Psoas muscle (tissue), 8 donors: ENCODE data around the gene FAT1. TPM values are rescaled to one million over a fixed set of nuclear protein-coding genes. Genes with fewer than 3 reads are reported as not detected.

Experiments used
- ATAC-seq, 4 donors: fragments of 200-7000 bp; cut with Tn5 transposase; one replicate each; pipeline ENCODE4 v1.9.1; 2020; ENCODE audit warnings: moderate library complexity in 3 of 4, mild to moderate bottlenecking in 2 of 4
- DNase-seq, 2 donors: peaks; one replicate each; pipeline ENCODE4 v3.0.0-alpha.2; 2020
- H3K27ac ChIP-seq: fragments of 200-600 bp; one replicate; pipeline ENCODE4 v1.8.0; 2022
- H3K27me3 ChIP-seq, 3 donors: fragments of 200-600 bp in 1 of 3; one replicate each; pipeline versions ENCODE4 v1.6.1 to v1.8.0; 2013 to 2022; ENCODE audit warnings: low read length in 2 of 3, mild to moderate bottlenecking in 2 of 3, moderate library complexity in 1 of 3; ENCODE audit not compliant: insufficient read depth in 3 of 3
- H3K36me3 ChIP-seq, 2 donors: fragments of 200-600 bp in 1 of 2; one replicate each; pipeline versions ENCODE4 v1.6.1 to v1.8.0; 2013 to 2022; ENCODE audit warnings: low read depth in 1 of 2, mild to moderate bottlenecking in 1 of 2, moderate library complexity in 1 of 2; ENCODE audit not compliant: insufficient read depth in 1 of 2
- H3K4me1 ChIP-seq: fragments of 200-600 bp; one replicate; pipeline ENCODE4 v1.8.0; 2022
- H3K4me3 ChIP-seq: fragments of 200-600 bp; one replicate; pipeline ENCODE4 v1.8.0; 2022; ENCODE audit warnings: mild to moderate bottlenecking
- H3K9me3 ChIP-seq: fragments of 200-600 bp; one replicate; pipeline ENCODE4 v1.8.0; 2022
- WGBS, 3 donors: extraction: QIAGEN DNeasy Blood & Tissue Kit; methylation state at CpG; one replicate each; pipeline versions ENCODE4 v1.1.6 to v1.1.7; 2013; 5-methylcytosine and 5-hydroxymethylcytosine counted together
- intact Hi-C, 2 donors: fragments of 100-400 bp; cut with DNase I; formaldehyde crosslinking; loops; one replicate each; pipeline versions ENCODE4 v1.11.0 to v1.14.2; 2022
- polyA plus RNA-seq, 3 donors: library from polyadenylated mRNA; stranded (reverse); fragments of 200-250 nt; gene quantifications; one replicate each; pipeline ENCODE4 v1.2.3, GENCODE V29; 2013
- total RNA-seq, 4 donors: library from RNA; stranded (reverse); fragmentation: NEBNext Ultra II Directional in 2 of 4; extraction: Animal tissue kit (Norgen Biotek cat#: 25700) in 2 of 4; gene quantifications; one replicate each; pipeline versions ENCODE4 v1.2.1 to v1.2.4, GENCODE V29; 2021 to 2023
- TF ChIP-seq, protein P1 (sequence below): fragments of 200-600 bp; IDR thresholded peaks from one replicate; pipeline ENCODE4 v1.8.0; 2022; ENCODE audit warnings: antibody characterized with exemption
- donor health status: healthy with polysubstance abuse.
- donor health status: DM: no; HTN: no; CAD: no; lungs with moderate emphysema.
- donor health status: Bipolar disorder and iron deficiency.
- donor health status: healthy.
- donor health status: DM: yes; HTN: yes; CAD: no.
- donor health status: DM: no; HTN: no; CAD: no.
- donor health status: DM: no; HTN: no; CAD: no.
- donor health status: DM: yes; HTN: yes; CAD: no.

The FAT1 gene
- total and polyA plus RNA-seq, 7 donors, result 1.8 to 11.5 (median 4.0) TPM

- Histone ChIP-seq H3K27me3 (no peaks in the 10 kb centered on the region), H3K27ac (no peak overlapping the region), H3K4me1 (no peaks in the 10 kb centered on the region), H3K9me3 (no peaks in the 10 kb centered on the region), H3K36me3 (peaks cover 0 to 15% of the 10 kb centered on the region in 2 donors), H3K4me3 (no peak overlapping the region)
- TF ChIP-seq, protein P1, sequence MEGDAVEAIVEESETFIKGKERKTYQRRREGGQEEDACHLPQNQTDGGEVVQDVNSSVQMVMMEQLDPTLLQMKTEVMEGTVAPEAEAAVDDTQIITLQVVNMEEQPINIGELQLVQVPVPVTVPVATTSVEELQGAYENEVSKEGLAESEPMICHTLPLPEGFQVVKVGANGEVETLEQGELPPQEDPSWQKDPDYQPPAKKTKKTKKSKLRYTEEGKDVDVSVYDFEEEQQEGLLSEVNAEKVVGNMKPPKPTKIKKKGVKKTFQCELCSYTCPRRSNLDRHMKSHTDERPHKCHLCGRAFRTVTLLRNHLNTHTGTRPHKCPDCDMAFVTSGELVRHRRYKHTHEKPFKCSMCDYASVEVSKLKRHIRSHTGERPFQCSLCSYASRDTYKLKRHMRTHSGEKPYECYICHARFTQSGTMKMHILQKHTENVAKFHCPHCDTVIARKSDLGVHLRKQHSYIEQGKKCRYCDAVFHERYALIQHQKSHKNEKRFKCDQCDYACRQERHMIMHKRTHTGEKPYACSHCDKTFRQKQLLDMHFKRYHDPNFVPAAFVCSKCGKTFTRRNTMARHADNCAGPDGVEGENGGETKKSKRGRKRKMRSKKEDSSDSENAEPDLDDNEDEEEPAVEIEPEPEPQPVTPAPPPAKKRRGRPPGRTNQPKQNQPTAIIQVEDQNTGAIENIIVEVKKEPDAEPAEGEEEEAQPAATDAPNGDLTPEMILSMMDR, result no peak
- DNase-seq (no peak), ATAC-seq (no peak)
- intact Hi-C loops, result no loop called here
- 87 to 89% (median 87%) methylated on average over 3 of the region's 3 CpGs for WGBS, 3 donors
Observed at GRCh38 chr4:186617921-186618320, 105.7 kb downstream of the FAT1 start.

- H3K4me3 ChIP-seq, result no peak overlapping the region
- no peaks in the 10 kb centered on the region for H3K4me1 ChIP-seq
- no peak for DNase-seq
- WGBS, 3 donors, result 88 to 100% (median 100%) methylated on average over 1 of the region's 1 CpG
- intact Hi-C loops, result no loop called here
- TF ChIP-seq, protein P1, result no peak
- ATAC-seq, result no peak
- H3K36me3 ChIP-seq, result peaks cover 0 to 32% of the 10 kb centered on the region in 2 donors
- no peaks in the 10 kb centered on the region for H3K9me3 ChIP-seq
- no peaks in the 10 kb centered on the region for H3K27me3 ChIP-seq
- H3K27ac ChIP-seq, result no peak overlapping the region
Observed at GRCh38 chr4:186607490-186607889, 116.2 kb downstream of the FAT1 start.

GRCh38 chr4:186606591-186606992, 117.1 kb downstream of the FAT1 start:
- Histone ChIP-seq H3K36me3 (peaks cover 0 to 32% of the 10 kb centered on the region in 2 donors), H3K27ac (no peak overlapping the region), H3K27me3 (no peaks in the 10 kb centered on the region), H3K4me3 (no peak overlapping the region), H3K9me3 (no peaks in the 10 kb centered on the region), H3K4me1 (no peaks in the 10 kb centered on the region)
- TF ChIP-seq, protein P1, result no peak
- 45 to 76% (median 48%) methylated on average over 6 of the region's 6 CpGs for WGBS, 3 donors
- no peak for ATAC-seq
- no peak for DNase-seq
- intact Hi-C loops, result no loop called here

- H3K27me3 ChIP-seq, result no peaks in the 10 kb centered on the region
- no peak overlapping the region for H3K27ac ChIP-seq
- ATAC-seq, result no peak
- TF ChIP-seq, protein P1, result no peak
- H3K4me1 ChIP-seq, result no peaks in the 10 kb centered on the region
- intact Hi-C loops, result no loop called here
- 94 to 100% (median 96%) methylated on average over 3 of the region's 3 CpGs for WGBS, 3 donors
- no peak for DNase-seq
- peaks cover 0 to 39% of the 10 kb centered on the region in 2 donors for H3K36me3 ChIP-seq
- no peak overlapping the region for H3K4me3 ChIP-seq
- no peaks in the 10 kb centered on the region for H3K9me3 ChIP-seq
Observed at GRCh38 chr4:186605261-186605865, 118.3 kb downstream of the FAT1 start.
